GM19372 (cell line): ENCODE measurements around the gene CD274.
A peak's percentile ranks its signal among the peaks of the same experiment; 100 is the strongest.
"Not testable (repeated sequence)": the region's sequence is repeated elsewhere in the genome, so short reads cannot be mapped to it uniquely, and the experiment has no call there.

Experiments
- ATAC-seq: cut with Tn5 transposase; IDR thresholded peaks from one replicate; pipeline ENCODE4 v1.9.1; 2021; ENCODE audit warnings: mild to moderate bottlenecking, low read depth, moderate library complexity; ENCODE audit not compliant: unreplicated experiment

CD274 gene

DNA sequence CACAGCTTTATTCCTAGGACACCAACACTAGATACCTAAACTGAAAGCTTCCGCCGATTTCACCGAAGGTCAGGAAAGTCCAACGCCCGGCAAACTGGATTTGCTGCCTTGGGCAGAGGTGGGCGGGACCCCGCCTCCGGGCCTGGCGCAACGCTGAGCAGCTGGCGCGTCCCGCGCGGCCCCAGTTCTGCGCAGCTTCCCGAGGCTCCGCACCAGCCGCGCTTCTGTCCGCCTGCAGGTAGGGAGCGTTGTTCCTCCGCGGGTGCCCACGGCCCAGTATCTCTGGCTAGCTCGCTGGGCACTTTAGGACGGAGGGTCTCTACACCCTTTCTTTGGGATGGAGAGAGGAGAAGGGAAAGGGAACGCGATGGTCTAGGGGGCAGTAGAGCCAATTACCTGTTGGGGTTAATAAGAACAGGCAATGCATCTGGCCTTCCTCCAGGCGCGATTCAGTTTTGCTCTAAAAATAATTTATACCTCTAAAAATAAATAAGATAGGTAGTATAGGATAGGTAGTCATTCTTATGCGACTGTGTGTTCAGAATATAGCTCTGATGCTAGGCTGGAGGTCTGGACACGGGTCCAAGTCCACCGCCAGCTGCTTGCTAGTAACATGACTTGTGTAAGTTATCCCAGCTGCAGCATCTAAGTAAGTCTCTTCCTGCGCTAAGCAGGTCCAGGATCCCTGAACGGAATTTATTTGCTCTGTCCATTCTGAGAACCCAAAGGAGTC, at the start of gene CD274:
TSS of gene CD274 (plus strand) at position 184 of the 733 bp plus-strand sequence. CDS start 5,572 bp downstream, outside the sequence.
- peak; percentile 64 for ATAC-seq

DNA sequence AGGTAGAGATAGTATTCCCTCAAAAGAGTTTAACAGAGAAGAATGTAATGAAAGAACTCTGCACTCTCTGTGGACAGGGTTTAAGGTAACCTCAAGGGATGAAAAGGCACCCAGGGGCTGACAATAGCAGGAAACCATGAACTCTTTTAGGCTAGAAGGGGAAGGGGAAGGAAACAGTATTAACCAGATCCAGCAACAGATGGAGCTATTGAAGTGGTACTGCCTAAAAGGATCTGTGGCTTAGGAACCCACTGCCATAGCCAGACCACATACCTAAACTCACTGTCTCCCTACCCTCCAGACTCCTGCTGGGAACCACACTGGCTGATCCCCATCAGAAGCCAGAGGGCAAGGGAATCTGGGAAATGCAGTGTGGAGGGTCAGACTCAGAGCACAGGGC, 48.1 kb upstream of the CD274 start:
- no peak for ATAC-seq

DNA sequence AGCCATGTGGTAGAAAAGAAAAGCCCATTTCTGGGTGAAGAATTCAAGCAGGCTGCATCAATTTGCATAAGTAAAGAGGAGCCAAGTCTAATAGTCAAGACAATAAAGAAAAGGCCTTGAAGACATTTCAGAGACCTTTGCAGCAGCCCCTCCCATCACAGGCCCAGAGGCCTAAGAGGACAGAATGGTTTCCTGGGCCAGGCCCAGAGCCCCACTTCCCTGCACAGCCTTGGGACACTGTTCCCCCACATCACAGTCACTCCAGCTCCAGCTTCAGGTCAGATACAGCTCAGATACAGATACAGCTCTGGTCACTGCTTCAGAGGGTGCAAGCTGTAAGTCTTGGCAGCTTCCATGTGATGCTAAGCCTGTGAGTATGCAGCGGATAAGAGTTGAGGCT, 41.7 kb upstream of the CD274 start:
- no peak for ATAC-seq

DNA sequence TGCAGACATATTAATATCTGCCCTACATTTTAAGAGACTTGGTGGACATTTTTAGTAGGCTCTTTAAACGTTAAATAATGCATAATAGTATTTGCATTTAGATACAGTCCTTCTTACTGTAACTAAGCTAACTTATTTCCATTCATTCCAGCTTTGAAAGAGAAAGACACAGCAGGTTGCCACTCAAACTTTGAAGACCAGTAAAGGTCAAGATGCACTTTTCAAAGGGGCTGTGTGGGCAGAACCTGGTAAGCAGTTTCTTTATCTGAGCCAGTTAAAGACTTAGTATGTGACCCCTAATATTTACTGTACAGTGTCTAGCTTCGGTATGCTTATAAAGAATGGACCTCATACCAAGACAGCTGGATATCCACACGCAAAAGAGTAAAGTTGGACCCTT, 33.4 kb upstream of the CD274 start:
- no peak for ATAC-seq

DNA sequence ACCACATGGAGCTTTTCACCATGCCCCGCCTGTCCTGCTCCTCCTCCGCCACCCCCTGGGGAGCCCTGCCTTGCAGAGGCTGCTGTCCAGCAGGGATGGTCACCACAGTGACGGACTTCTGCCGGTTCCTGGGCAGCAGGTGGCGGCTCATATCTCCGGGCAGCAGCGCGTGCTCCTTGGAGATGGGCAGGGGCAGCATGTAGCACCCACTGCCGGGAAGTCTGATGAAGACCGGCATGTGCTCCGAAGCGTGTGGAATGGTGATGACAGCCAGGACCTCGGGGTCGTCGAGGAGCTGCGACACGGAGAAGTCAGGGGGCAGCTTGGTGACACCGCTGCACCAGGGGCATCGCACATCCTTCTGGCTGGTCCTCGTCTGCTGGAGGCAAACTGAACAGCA, 31.9 kb upstream of the CD274 start:
- ATAC-seq = no peak

DNA sequence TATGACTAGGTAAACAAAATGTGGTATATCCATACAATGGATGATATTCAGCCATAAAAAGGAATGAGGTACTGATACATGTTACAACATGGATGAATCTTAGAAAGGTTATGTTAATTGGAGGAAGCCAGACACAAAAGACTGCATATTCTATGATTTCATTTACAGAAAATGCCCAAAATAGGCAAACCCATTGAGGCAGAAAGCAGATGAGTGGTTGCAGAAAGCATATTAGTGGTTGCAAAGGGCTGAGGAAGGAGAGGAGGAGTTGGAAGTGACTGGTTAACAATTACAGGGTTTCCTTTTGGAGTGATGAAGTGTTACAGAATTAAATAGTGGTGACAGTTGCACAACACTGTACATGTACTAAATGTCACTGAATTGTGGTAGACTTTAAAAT, 30.4 kb upstream of the CD274 start:
- no peak for ATAC-seq

DNA sequence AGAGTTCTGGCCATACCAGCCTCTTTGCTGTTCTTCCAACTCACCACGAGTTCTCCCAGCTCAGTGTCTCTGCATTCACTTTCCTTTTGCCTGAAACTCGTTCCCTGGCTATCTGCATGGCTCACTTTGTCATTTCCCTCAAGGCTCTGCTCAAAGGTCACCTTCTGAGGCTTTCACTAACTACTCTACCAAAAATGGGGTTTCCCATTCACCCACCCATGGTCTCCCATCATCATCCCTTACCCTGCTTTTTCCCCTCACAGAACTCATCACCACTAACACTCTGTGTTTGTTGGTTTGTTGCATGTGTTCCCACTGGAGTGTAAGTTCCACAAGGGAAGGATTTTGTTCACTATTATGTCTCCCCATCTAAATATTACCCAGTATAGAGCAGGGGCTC, 29.2 kb upstream of the CD274 start:
- no peak for ATAC-seq

DNA sequence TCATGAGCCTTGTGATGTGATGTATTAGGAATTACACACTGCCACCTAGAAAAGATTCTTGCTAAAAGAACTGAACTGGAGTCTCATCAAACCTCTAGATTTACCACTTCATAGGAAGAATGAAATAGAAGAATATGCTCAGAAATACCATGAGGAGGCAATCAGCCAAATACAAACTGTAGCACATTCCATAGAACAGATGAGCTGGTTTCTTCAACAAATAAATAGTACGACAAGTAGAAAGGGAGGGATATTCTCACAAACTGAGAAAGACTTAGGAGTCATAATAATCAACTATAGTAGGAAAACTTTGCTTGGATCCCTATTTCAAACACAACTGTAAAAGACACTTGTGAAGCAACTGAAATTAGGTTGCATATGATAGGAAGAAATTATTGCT, 28.1 kb upstream of the CD274 start:
- ATAC-seq = no peak

DNA sequence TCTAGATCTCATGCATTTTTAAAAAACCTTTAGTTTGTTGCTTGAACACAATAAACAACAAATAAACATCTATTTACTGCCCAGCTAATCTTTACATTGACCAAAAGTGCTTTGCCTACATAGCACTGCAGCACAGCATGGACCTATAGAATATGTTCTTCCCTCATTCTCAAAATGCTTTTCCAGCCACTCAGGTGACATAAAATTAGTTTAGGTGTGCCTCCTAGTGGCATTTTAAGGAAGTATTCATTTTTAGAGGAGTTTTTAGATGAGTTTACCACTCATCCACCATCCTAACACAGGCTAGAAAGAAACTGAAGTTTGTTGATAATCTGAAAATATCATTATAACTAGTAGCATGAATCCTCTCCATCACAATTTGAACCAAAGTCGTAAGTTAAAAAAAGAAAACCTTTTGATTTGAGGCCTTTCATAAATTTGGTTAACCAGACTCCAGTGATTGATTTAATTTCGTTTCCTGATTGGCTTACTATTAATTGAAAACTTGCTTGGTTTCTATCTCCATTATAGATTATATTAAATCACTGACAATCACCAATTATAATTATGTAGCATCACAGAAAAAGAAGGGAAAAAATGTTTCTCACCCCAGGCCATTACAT, 25.2 kb upstream of the CD274 start:
- ATAC-seq = no peak

DNA sequence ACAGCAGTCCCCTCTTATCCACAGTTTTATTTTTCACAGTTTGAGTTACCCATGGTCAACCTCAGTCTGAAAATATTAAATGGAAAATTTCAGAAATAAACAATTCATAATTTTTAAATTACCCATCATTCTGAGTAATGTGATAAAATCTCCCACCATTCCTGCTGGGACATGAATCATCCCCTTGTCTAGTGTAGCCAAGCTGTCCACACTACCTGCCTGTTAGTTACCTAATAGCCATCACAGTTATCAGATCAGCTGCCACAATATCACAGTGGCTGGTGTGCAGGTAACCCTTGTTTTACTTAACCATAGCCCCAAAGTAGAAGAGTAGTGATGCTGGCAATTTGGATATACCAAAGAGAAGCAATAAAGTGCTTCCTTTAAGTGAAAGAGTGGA, 23.3 kb upstream of the CD274 start:
- no peak for ATAC-seq

DNA sequence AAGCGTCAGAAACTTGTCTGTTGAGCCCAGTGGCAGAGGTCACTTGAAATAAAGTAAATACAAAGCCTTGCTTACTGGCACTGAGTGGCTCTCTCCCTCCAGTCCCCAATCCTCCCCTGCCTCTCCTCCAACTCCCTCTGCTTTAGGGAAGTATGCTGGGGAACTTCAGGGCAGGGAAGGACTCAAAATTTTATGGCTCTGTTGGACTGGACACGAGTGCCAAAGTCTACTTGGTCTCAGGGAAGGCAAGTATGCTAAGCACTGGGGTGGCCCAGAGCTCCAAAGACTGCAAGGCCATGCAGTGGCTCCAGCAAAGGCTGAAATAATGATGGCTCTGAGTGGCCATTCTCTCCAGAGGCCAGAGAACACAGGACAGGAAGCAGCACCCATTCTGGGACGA, 22.2 kb upstream of the CD274 start:
- ATAC-seq = no peak

DNA sequence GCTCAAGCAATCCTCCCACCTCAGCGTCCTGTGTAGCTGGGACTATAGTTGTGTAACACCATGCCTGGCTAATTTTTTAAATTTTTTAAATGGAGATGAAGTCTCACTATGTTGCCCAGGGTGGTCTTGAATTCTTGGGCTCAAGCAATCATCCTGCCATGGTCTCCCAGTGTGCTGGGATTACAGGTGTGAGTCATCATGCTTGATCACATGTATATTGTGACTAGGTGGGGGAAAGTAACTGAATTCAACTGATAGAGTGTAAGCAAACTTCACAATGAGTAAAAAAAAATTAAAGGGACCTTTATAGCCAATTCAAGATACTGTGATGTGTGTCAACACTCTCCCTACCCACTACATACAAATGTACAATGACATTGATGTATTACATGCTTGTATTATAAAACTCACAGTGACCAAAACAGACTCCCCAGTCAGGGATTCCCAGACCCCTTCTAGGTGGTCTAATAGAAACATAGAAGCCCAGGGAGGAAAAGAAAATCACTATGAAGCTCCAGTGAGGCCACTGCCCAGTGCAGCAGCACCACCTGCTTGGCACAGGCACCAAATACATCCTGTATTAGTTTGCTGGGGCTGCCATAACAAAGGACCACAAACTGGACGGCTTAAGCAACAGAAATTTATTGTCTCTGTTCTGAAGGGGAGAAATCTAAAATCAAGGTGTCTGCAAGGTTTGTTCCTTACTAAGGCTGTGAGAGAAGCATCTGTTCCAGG, 21.4 kb upstream of the CD274 start:
- no peak for ATAC-seq

DNA sequence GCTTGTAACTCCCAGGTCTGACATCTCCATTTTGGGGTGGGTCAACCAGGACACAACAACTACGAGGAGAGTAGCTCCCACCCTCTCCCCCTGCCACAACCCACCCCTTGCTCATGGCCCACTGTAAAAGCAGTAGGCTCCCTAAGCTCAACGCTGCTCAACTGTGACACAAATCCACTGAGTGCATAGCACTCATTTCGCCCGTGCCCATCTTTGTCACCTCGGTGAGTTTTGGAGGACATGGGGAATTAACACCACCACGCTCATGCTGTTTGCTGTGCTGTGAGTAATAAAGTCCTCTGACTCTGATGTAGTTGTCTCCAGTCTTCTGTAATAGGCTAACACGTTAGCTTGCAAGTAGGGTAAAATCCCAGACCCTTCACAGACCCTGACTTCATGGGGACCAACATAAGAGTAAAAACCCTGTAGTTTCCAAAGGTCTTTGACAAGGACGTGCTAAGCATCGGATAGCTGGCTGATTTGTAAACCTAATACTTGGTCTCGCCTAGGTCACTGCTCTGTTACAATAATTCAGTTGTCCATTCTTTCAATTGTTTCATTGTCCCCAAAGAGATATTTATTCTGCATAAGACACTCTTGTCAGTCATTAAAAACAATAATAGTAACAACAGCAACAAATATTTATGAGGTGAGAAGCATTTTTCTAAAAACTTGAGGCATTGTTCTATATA, 20.3 kb upstream of the CD274 start:
- ATAC-seq = no peak

DNA sequence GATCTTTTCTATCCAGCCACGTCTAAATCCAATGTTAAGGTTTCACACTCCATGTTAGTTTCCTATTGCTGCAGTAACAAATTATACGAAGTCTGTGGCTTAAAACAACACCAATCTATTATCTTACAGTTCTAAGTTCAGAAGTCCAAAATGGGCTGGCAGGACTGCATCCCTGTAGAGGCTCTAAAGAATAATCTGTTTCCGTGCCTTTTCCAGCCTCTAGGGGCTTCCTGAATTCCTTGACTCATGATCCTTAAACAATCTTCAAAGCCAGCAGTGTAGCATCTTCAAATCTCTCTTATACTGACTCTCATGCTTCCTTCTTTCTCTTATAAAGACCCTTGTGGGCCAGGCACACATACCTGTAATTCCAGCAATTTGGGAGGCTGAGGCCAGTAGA, 19.4 kb upstream of the CD274 start:
- no peak for ATAC-seq

DNA sequence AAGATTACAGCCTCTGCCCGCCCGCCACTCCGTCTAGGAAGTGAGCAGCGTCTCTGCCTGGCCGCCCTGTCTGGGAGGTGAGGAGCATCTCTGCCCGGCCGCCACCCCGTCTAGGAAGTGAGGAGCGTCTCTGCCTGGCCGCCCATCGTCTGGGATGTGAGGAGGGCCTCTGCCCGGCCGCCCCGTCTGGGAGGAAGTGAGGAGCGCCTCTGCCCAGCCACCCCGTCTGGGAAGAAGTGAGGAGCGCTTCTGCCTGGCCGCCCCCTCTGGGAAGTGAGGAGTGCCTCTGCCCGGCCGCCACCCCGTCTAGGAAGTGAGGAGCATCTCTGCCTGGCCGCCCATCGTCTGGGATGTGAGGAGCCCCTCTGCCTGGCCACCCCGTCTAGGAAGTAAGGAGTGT, 17.5 kb upstream of the CD274 start:
- ATAC-seq = not testable (repeated sequence)

DNA sequence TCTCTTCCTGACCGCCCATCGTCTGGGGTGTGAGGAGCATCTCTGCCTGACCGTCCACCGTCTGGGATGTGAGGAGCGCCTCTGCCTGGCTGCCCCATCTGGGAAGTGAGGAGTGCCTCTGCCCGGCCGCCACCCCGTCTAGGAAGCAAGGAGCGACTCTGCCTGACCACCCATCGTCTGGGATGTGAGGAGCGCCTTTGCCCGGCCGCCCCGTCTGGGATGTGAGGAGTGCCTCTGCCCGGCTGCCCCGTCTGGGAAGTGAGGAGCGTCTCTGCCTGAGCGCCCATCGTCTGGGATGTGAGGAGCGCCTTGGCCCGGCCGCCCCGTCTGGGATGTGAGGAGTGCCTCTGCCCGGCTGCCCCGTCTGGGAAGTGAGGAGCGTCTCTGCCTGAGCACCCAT, 17.0 kb upstream of the CD274 start:
- ATAC-seq = not testable (repeated sequence)

DNA sequence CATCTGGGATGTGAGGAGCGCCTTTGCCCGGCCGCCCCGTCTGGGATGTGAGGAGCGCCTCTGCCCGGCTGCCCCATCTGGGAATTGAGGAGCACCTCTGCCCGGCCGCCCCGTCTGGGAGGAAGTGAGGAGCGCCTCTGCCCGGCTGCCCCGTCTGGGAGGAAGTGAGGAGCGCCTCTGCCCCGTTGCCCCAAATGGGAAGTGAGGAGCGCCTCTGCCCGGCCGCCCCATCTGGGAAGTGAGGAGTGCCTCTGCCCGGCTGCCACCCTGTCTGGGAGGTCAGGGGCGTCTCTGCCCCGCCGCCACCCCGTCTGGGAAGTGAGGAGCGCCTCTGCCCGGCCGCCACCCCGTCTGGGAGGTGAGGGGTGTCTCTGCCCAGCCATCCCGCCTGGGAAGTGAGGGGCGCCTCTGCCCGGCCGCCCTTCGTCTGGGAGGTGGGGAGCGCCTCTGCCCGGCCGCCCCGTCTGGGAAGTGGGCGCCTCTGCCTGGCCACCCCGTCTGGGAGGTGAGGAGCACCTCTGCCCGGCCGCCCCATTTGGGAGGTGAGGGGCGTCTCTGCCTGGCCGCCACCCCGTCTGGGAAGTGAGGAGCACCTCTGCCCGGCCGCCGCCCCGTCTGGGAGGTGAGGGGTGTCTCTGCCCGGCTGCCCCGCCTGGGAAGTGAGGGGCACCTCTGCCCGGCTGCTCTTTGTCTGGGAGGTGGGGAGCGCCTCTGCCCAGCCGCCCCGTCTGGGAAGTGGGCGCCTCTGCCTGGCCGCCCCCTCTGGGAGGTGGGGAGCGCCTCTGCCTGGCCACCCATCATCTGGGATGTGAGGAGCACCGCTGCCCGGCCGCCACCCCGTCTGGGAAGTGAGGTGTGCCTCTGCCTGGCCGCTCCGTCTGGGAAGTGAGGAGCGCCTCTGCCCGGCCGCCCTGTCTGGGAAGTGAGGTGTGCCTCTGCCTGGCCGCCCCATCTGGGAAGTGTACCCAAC, 16.2 kb upstream of the CD274 start:
- not testable (repeated sequence) for ATAC-seq

DNA sequence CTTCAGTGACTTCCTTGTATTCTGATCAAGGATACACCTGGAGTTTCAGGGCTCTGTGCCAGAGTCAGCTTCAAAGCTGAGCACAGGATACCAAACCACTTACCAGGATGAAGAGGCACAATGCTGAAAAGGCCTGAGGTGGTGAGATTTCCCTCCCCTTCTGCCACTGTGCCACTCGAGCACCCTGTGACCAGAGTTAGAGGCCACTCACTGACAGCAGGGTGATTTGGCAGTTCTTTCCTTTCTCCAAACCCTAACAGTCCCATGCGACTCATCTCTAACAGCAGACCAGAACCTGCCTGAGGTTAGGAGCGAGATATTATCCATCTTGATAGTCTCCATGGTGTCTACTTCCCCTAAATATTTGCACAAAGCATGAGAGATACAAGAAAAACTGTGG, 14.4 kb upstream of the CD274 start:
- no peak for ATAC-seq

DNA sequence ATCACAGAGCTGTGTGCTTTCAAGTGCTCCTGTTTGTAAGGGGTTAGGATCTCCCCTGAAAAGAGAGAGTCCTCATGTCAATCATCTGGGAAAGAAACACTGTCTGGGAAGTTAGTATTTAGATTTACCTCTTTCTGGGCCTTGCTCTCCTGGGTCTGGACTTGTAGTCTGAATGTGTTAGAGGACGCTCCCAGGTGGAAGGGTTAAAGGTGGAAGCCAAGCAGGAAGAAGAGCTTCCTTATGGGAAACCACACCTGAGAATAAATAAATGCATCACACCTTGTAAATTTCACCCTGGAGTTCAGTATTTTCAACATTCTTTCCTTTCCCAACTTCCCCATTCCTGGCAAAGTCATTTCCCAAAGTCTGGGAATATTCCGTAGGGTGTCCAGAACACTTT, 13.9 kb upstream of the CD274 start:
- ATAC-seq = no peak
